Transverse colon (tissue), 3 donors: Measurements from ENCODE around the gene FBXO15.

Experiments used
- EP300 ChIP-seq: sonication (generic); formaldehyde crosslinking; IDR thresholded peaks from one replicate; pipeline ENCODE4 v1.6.1; 2017; ENCODE audit warnings: antibody characterized with exemption, low read depth
- POLR2A ChIP-seq: fragments of 450-650 bp; IDR thresholded peaks from one replicate; pipeline ENCODE4 v1.6.1; 2016; ENCODE audit warnings: antibody characterized with exemption, mild to moderate bottlenecking, moderate library complexity
- TF ChIP-seq, protein P1 (sequence below), 5 experiments: fragments of 200-600 bp in 3 of 5; fragments of 450-650 bp in 2 of 5; sonication (generic) in 3 of 5; IDR thresholded peaks; 1 replicate in 2 of 5; 2 replicates in 3 of 5; pipeline ENCODE4 v1.5.1; 2016 to 2017; ENCODE audit warnings: antibody characterized with exemption in 5 of 5, inconsistent platforms in 3 of 5, mild to moderate bottlenecking in 2 of 5, moderate library complexity in 1 of 5

DNA sequence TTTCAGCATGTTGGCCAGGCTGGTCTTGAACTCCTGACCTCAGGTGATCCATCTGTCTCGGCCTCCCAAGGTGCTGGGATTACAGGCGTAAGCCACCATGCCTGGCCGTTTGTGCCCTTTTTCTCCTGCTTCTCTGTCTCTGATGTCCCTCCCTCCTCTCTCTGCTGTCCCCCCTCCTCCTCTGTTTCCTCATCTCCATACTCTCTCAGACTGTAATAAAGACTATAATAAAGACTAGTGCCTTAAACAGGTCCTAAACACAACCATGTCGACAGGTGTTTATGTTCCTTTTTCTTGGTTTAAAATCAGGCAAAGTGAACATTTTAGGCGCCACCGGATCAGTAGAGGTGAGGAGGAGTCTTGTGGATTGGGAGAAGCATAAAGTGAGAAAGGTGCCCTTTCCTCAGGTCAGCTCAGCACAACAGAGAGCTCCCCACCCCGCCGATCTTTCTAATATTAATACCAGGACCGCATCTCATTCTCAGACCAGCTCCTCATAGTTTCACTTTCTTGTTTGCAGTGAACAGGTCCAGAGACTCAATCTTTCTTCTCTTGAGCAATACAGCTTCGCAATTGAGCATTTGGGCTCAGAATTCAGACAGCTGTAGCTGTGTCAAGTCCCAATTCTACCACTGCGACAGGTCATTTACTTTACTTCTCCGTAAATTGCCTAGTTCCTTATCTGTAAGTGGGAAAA lies 24.4 kb upstream of the FBXO15 start:
- TF ChIP-seq EP300: no peak
- TF ChIP-seq, protein P1, sequence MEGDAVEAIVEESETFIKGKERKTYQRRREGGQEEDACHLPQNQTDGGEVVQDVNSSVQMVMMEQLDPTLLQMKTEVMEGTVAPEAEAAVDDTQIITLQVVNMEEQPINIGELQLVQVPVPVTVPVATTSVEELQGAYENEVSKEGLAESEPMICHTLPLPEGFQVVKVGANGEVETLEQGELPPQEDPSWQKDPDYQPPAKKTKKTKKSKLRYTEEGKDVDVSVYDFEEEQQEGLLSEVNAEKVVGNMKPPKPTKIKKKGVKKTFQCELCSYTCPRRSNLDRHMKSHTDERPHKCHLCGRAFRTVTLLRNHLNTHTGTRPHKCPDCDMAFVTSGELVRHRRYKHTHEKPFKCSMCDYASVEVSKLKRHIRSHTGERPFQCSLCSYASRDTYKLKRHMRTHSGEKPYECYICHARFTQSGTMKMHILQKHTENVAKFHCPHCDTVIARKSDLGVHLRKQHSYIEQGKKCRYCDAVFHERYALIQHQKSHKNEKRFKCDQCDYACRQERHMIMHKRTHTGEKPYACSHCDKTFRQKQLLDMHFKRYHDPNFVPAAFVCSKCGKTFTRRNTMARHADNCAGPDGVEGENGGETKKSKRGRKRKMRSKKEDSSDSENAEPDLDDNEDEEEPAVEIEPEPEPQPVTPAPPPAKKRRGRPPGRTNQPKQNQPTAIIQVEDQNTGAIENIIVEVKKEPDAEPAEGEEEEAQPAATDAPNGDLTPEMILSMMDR (IDR thresholded peaks at IDR 0.05): no peak
- TF ChIP-seq POLR2A: no peak
